Right lobe of liver (tissue), 4 donors: ENCODE measurements around the gene FNDC3B.

Source experiments
- CTCF ChIP-seq, 4 donors: fragments of 200-600 bp in 3 of 4; fragments of 450-650 bp in 1 of 4; IDR thresholded peaks; one replicate each; pipeline versions ENCODE4 v1.5.1 to v1.8.0; 2016 to 2022; ENCODE audit warnings: antibody characterized with exemption in 4 of 4, mild to moderate bottlenecking in 2 of 4
- POLR2A ChIP-seq: fragments of 450-650 bp; IDR thresholded peaks from one replicate; pipeline ENCODE4 v1.6.1; 2017; ENCODE audit warnings: antibody characterized with exemption, mild to moderate bottlenecking
- donor health status: DM: no; HTN: no; CAD: no.
- donor health status: DM: no; HTN: no; CAD: no.
- donor health status: DM: no; HTN: yes; CAD: no.

GRCh38 chr3:172127141-172127540, 87.8 kb downstream of the FNDC3B start:
- no peak for TF ChIP-seq POLR2A
- no peak for TF ChIP-seq CTCF (IDR thresholded peaks at IDR 0.05)
